Smooth muscle cell of the brain vasculature (primary cell): Measurements from ENCODE around the gene C1orf53.

Experiments
- DNase-seq: peaks from one replicate; pipeline ENCODE4 v3.0.0-alpha.2; 2012; ENCODE audit warnings: low read depth, low spot score

The C1orf53 gene

DNA sequence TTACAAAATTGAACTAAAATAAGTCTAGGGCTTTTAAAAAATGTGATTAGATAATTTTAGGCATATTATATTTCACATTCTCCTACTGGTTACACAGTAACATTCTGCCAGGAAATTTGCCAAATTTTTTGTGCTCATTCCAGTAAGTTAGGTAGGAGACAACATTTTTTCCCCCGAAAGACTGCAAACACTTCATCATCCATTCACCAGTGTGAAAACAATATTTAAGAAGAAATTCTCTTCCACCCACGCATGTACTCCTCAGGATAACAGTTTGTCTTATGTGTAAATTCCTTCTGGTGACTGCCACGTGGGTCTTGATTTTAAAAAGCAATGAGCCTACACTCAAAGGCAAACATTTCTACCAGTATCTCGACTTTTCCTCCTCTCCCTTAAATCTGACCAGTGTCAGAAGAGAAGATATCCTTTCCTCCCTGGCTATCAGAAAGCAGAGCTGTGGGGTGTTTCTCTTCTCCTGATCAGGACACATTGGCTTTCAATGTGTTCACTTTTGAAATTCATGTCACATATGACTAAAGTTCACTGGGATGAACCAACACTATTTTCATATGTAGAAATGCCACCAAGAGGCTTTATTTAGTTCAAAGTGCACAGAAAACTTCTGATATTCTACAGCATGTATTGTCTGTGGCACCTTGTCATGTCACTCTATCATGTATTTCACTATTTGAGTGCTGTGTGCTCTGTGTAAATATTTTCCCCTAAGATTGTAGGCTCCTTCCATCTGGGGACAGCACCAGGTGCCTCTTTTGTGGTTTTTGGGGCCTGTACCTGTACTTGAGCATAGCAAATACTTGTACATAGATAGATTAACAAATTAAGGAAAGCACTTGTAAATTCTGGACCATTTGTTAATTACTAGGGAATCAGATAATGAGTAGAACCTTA, 53.3 kb downstream of the C1orf53 start:
- no peak for DNase-seq
